GM18909 (cell line): Measurements from ENCODE around the gene AHCYL2.
"Not testable (repeated sequence)": the region's sequence is repeated elsewhere in the genome, so short reads cannot be mapped to it uniquely, and the experiment has no call there.

Experiments used
- ATAC-seq: cut with Tn5 transposase; IDR thresholded peaks from one replicate; pipeline ENCODE4 v1.9.1; 2021; ENCODE audit warnings: mild to moderate bottlenecking; ENCODE audit not compliant: unreplicated experiment, poor library complexity

The AHCYL2 gene

DNA sequence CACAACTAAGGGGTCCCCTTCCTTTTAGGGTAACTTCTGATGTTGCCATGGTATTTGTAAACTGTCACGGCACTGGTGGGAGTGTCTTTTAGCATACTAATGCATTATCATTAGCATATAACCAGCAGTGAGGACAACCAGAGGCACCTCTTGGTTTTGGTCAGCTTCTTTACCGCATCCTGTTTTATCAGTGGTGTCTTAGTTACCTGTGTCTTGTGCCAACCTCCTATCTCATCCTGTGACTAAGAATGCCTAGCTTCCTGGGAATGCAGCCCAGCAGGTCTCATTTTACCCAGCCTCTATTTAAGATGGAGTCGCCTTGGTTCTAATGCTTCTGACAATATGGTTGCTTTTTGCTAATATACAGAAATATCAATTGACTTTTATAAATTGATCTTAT lies 54.9 kb downstream of the AHCYL2 start:
- ATAC-seq = no peak

DNA sequence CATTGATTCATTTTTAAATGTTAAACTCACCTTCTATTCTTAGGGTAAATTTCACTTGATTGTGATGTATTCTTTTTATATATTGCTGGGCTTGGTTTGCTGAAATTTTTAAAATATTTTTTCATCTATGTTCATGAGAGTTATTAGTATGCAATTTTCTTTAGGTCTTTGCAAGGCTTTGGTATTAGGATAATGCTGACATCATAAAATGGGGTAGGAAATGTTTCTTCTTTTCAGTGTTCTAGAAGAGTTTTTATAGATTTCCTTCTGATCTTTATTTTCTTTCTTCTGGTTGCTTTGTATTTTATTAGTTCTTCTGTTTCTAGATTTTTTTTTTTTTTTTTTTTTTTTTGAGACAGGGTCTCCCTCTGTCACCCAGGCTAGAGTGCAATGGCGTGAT lies 56.3 kb downstream of the AHCYL2 start:
- ATAC-seq = no peak

DNA sequence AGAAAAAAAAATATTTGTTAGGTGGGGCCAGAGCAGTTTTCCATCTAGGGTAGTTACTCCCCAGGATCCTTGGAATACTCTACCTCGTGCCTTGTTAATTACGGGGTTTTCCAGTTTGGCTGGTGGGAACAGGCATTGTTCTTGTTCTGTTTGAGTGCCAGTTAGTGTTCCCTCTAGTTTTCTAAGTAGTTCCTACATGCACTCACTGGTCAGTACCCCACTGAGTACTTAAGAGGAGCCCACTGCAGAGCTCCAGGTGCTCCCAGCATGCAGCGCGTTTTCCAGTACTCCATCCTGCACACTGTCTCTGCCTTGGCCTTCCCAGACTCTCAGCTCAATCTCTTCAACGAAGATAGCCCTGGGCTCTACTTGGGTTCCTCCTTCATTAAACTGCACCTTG lies 58.0 kb downstream of the AHCYL2 start:
- ATAC-seq = no peak

DNA sequence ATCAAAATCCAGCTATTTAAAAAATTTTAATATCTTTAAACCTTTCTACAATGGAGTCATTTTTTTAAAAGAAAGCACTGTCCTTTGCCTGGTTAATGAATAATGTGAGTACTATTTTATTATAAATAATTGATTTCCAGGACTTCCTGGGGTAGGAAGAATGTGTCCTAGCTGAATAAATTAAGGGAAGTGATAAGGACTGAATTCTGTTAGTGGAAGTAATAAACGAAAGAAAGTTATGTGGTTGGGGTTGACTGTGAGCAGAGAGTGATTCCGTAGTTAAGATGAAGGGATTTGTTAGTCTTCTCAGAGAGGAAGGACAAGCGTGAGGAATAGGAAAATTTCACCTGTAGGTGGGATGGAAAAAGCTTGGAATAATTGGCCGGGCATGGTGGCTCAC lies 59.1 kb downstream of the AHCYL2 start:
- ATAC-seq = no peak

DNA sequence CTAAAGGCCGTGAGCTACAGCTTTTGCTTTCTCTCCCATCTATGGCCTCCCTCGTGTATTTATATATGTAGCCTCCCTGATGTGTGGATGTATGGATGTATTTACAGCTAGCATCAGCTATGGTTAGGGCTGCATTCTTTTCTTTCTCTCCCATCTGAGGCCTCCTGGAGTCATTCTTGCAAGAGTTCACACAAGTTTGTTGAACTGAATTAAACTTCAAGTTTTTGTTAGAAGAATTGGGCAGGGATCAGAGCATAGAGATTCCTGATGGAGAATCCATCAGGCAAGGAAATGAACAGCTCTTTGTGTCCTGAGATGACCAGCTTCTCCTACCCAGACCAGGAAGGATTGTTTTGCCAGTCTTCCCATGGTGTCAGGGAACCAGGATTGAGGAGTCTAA lies 60.3 kb downstream of the AHCYL2 start:
- ATAC-seq = no peak

DNA sequence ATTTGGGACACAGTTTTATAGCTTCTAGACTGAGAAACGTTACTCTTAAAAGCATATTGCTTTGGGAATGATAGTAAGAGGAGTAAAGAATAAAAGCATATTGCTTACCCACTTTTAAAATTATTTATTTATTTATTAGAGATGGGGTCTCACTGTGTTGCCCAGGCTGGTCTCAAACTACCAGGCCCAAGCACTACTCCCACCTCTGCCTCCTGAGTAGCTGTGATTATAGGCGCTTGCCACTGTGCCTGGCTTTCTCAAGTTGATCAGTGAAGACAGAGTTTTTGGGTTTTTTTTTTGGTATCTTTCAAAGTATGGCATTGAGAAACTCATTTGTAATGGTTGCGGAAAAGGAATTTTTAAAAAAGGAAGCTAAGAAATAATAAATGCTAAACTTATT lies 68.0 kb downstream of the AHCYL2 start:
- no peak for ATAC-seq

DNA sequence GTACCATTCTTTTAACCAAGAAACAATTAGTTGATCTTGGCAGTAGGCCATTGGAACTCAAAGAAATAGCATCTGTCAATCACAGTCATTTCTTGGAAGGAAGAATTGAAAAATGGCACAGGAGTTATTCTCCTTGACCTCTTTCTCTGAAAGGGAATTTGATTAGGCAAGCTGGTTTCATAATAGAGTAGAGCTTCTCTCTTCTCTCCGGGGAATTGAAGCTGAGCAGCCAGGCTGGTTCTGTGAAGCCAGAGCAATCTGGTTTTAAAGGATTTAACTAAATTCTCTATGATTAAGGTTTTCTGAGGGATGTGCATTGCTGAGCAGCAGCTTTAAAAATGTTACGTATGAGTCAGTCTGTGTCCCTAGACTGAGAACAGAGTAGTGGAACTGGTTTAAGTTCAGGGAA lies 70.2 kb downstream of the AHCYL2 start:
- ATAC-seq = no peak

DNA sequence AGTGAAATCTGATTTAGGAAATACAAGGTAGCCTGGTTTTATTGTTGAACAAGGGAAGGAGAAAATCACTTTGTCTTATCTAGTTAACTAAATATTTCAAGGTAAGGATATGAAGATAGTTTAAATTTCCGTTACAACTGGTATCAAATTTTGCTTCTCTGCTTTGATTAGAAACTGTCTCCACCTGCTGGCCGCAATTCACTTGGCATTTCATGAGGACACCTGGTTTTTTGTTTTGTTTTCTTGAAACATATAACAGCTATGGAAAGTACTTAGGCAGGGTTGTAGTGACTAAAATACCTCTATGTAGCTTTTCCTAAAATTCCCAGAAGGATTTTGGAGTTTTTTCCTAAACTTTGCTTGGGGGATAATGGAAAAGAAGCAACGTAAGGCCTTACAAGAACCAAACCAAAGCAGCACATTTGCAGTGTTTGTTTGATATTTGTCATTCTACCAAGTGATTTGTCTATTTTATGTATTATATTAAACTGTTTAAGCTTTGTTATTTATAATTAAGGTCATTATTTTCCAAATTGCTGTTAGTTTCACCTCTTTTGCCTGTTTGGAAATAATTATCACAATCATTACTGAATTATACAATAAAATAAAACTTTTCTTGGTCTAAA lies 73.6 kb downstream of the AHCYL2 start:
- ATAC-seq = no peak

DNA sequence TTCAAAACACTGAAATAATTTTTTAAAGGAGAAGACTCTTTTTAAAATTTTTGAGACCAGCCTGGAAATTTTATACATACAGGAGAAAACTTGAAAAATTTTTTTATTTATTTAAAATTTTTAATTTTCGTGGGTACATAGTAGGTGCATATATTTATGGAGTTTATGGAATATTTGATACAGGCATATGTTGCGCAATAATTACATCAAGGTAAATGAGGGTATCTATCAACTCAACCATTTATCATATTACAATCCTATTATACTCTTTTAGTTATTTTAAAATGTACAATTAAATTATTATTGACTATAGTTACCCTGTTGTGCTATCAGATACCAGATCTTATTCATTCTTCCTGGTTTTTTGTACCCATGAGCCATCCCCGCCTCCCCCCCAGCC lies 75.1 kb downstream of the AHCYL2 start:
- ATAC-seq = no peak

DNA sequence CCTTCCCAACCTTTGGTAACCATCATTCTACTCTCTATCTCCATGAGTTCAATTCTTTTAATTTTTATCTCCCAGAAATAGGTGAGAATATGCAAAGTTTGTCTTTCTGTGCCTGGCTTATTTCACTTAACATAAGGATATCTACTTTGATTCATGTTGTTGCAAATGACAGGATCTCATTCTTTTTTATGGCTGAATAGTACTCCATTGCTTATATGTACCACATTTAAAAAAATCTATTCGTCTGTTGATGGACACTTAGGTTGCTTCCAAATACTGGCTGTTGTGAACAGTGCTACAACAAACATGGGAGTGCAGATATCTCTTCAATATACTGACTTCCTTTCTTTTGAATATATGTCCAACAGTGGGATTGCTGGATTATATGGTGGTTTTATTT lies 75.5 kb downstream of the AHCYL2 start:
- not testable (repeated sequence) for ATAC-seq

DNA sequence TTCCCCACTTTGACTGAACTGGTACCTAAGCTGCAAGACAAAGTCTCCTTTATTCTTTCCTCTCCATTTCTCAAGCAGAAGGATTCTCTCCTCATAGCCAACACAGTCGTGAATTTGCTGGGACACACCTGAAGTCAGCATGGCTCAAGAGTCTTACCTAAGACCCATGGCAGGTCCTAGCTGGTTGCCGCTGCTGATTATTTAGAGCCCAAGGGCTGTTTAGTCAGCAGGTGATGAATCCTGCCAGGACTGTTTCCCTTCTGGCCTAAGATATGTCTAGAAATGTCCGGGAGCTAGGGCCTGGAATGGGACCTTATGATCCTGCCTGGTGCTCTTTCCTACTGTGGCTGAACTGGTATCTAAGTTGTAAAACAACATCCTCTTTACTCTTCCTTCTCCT lies 82.8 kb downstream of the AHCYL2 start:
- ATAC-seq = no peak

DNA sequence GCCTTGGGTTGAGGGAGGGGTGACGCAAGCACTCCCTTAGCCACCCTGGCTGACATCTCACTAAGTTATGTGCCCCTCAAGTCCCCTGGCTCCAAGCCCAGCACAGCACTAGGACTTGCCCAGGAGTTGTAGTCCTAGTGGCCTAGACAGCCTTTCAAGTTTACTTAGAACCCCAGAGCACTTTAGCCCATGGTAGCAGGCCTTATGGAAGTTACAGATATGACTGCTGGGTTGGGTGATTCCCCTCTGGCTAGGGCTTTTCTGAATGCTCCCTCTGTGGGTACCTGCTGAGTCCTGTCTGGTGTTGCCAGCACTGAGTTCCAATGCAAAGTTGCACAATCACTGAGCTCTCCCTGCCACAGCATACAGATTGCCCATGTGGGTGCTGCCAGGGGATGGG lies 83.2 kb downstream of the AHCYL2 start:
- ATAC-seq = no peak

DNA sequence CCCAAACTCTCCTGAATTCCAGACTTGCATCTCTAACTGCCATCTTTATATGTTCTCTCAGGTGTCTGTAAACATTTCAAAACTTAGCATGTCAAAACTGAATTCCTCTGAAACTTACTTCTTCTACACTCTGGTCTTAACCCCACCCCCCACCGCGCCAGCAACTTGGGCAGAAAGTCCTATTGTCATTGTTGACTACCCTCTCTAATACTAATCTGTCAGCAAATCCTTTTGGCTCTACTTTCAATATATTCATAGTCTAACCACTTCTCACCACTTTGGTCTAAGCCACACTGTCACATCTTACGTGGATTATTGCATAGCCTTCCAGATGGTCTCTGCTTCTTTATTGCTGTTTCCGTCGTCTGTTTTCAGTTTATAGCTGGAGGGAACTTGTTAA lies 86.6 kb downstream of the AHCYL2 start:
- ATAC-seq = no peak

DNA sequence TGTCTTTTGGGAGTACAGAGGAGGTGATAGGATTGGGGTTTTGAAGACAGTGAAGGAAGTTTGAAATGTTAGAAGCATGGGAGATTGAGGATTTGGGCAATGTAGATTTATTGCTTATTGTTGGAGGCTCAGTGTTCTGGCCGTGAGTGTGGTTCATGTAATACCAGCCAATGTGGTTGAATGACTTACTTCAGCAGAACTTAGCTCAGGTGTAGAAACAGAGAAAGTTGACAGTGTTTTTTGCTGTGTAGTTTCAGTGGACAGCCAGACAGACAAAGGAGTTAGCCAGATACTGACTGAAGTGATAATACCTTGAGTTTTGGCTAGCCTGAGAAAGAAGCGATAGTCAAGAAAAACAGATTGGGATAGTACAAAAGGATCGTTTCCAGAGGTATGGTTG lies 88.5 kb downstream of the AHCYL2 start:
- ATAC-seq = no peak

DNA sequence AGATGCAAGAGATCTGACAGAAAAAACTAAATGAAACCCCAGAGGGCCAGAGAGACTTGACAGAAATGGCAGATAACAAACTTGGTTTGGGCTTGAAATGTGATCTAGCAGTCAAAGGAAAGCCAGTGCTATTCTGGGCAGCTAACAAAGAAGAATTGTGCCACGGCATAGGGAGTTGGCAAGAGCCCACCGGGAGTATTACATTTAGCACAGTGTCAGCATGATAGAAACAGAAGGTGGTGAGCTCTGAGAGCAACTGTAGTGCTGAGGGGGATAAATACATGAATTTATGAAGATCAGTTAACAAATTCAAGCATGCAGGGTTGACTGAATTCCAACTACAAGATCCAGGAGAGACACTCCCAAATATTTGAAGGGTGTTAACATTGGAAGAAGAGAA lies 91.1 kb downstream of the AHCYL2 start:
- ATAC-seq = no peak

DNA sequence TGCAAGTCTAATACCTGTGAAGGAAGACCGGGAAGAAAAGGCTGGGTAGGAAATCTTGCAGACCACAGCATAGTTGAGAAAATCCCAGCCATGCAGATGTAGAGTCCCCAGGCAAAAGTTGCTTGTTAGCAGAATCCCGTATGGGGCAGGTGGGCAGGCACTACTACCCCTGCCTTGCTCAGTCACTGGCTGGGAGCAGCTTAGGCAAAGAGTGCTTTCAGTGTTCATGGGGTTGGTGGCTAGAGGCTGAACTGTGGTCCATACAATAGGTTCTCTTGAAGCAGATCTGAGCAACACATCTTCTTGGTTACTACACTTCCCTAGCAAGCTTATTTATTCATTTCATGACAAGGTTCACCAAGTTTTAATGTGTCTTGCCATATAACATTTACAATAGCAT lies 92.6 kb downstream of the AHCYL2 start:
- no peak for ATAC-seq

DNA sequence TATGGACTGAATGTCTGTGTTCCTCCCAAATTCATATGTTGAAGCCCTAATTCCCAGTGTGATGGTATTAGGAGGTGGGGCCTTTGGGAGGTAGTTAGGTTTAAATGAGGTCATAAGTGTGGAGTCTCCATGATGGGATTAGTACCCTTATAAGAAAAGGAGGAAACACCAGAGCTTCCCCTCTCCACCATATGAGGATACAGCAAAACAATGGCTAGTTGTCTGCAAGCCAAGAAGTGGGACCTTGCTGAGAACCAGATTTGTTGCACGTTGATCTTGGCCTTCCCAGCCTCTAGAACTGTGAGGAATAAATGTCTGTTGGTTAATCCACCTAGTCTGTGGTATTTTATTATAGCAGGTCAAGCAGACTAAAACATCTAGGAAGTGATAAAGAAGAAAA lies 102.2 kb downstream of the AHCYL2 start:
- ATAC-seq = no peak

DNA sequence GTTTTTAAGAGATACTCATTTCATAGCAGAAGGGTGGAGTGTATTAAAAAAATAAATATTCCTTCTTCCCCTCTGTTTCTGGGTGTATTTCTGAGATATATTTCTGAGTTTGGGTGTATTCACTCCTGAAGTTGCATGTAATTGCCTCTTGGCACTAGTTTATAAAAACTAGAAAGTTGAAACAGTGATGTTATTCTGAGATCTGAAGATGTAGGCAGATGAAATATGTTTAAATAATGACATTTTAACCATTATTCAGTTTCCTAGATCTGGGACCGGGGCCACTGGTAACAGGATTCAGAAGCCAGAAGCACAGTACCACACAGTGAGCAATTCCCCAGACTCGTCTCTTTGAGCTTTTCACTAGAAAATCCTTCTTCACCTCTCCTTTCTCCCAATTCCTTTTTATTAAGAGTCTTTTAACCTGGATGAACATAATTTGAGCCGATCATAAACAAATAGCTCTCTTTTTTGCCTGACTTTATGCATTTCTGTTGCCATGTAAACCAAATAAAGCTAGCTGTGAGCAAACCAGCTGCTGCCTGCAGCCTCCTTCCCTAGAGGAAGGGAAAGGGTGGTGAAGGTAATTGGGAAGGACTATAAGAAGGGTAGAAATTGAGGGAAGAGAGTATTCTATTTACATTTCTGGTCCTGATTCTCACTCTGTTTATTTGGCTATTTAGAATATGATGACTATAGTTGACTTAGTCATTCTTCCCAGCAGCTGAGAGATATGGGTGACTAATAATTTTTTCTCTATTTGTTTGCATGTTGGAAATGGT lies 107.6 kb downstream of the AHCYL2 start:
- no peak for ATAC-seq

DNA sequence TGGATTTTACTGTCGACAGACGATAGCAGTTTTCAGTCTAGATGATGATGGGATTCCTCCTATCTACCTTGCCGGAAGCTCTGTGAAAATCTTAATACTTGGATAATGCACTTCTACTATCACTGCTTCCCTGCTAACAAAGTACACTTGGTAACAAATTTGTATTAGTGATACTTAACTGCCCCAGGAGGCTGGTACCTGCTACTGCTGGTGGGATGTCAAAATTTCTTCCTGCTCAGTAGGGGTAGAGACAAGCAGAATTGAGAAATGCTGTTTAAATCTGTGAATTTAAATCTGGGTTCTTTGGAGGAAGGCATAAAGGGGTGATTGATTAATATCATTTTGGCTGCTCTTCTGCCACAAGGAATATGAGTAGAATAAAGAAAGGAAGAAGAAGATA lies 109.6 kb downstream of the AHCYL2 start:
- no peak for ATAC-seq

DNA sequence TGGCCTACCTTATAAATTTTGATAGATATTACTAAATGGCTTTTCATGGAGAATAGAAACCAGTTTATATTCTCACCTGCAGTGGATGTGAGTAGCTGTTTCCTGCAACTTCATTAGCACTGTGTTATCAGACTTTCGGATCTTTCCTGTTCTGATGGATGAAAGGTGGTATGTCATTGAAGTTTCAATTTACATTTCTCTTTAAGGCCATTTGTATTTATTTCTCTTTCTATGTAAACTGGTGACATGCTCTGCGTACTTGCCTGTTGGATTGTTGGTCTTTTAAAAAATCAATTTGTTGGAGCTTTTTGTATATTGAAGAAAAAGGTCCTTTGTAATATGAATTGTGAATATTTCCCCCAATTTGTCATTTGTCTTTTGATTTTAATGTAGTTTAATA lies 113.6 kb downstream of the AHCYL2 start:
- ATAC-seq = no peak

DNA sequence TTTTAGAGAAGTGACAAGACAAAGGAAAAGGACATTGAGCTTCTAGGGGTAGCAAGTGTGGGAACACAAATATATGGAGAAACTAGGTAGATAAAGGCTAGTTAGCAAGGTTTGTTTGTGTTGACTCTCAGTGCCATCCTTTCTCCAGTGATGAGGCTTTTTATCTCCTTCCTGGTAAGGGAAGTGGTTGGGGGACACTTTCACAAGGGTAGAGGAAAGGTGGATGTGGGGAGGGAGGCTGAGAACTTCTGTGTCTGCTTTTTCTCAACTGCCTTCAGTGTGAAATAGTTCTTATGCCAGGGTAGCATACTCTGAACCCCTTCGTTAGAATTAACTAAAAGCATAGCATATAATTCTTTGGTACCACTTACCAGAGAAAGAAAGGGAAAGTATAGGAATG lies 116.4 kb downstream of the AHCYL2 start:
- no peak for ATAC-seq
